Liver (tissue), 3 donors: ENCODE measurements around the gene PPP1R9A.

Experiments
- JUND ChIP-seq, 2 donors: IDR thresholded peaks; 2 replicates each; pipeline ENCODE4 v1.6.1; 2016; ENCODE audit warnings: antibody characterized with exemption in 2 of 2
- RAD21 ChIP-seq, 2 donors: IDR thresholded peaks; 2 replicates each; pipeline ENCODE4 v1.6.1; 2016; ENCODE audit warnings: antibody characterized with exemption in 2 of 2, mild to moderate bottlenecking in 2 of 2
- RXRA ChIP-seq, 2 donors: IDR thresholded peaks; 2 replicates each; pipeline ENCODE4 v1.6.1; 2017 to 2018; ENCODE audit warnings: antibody characterized with exemption in 2 of 2, mild to moderate bottlenecking in 1 of 2
- SP1 ChIP-seq: IDR thresholded peaks from 2 replicates; pipeline ENCODE4 v1.6.1; 2018; ENCODE audit warnings: antibody characterized with exemption, mild to moderate bottlenecking
- TAF1 ChIP-seq: conservative IDR thresholded peaks from 2 replicates; pipeline ENCODE4 v1.6.1; 2016; ENCODE audit warnings: antibody characterized with exemption, mild to moderate bottlenecking
- TF ChIP-seq, protein P1 (sequence below): fragments of 150-350 bp; IDR thresholded peaks from 2 replicates; pipeline ENCODE4 v1.5.1; 2017; ENCODE audit warnings: improper control_type of control experiment, low read depth, low read length; ENCODE audit not compliant: missing input control
- TF ChIP-seq, protein P2 (sequence below): IDR thresholded peaks from 2 replicates; pipeline ENCODE4 v1.6.1; 2016; ENCODE audit warnings: antibody characterized with exemption
- TF ChIP-seq, protein P3 (sequence below): IDR thresholded peaks from 2 replicates; pipeline ENCODE4 v1.6.1; 2016; ENCODE audit warnings: antibody characterized with exemption, mild to moderate bottlenecking
- TF ChIP-seq, protein P4 (sequence below): IDR thresholded peaks from 2 replicates; pipeline ENCODE4 v1.6.1; 2016; ENCODE audit warnings: antibody characterized with exemption
- TF ChIP-seq, protein P5 (sequence below): IDR thresholded peaks from 2 replicates; pipeline ENCODE4 v1.6.1; 2016; ENCODE audit warnings: antibody characterized with exemption
- donor health status: healthy.
- donor health status: healthy.

DNA sequence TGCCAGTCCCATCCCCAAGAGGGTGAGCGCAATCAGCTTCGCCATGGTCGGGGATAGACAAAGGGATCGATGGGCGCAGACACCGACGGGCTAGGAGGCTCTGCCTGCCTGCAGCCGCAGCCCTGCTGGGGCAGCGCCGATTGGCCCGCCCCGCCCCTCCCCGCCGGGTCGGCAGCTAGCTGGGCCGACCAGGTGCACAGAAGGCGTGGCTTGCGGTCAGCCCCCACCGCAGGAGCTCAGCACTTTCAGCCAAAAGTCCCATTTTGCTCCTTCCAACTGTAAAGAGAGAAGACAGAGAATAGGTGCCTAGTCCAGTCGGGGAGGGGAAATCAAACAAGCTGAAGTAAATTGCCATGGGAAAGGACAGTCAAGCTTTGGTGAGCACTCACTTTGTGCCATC is 417.0 kb downstream of the PPP1R9A start, which contains the start of gene PON1:
- TF ChIP-seq TAF1: peak; percentile 91
- TF ChIP-seq, protein P1, sequence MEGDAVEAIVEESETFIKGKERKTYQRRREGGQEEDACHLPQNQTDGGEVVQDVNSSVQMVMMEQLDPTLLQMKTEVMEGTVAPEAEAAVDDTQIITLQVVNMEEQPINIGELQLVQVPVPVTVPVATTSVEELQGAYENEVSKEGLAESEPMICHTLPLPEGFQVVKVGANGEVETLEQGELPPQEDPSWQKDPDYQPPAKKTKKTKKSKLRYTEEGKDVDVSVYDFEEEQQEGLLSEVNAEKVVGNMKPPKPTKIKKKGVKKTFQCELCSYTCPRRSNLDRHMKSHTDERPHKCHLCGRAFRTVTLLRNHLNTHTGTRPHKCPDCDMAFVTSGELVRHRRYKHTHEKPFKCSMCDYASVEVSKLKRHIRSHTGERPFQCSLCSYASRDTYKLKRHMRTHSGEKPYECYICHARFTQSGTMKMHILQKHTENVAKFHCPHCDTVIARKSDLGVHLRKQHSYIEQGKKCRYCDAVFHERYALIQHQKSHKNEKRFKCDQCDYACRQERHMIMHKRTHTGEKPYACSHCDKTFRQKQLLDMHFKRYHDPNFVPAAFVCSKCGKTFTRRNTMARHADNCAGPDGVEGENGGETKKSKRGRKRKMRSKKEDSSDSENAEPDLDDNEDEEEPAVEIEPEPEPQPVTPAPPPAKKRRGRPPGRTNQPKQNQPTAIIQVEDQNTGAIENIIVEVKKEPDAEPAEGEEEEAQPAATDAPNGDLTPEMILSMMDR: no peak
- TF ChIP-seq, protein P2, sequence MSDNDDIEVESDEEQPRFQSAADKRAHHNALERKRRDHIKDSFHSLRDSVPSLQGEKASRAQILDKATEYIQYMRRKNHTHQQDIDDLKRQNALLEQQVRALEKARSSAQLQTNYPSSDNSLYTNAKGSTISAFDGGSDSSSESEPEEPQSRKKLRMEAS: no peak
- TF ChIP-seq, protein P3, sequence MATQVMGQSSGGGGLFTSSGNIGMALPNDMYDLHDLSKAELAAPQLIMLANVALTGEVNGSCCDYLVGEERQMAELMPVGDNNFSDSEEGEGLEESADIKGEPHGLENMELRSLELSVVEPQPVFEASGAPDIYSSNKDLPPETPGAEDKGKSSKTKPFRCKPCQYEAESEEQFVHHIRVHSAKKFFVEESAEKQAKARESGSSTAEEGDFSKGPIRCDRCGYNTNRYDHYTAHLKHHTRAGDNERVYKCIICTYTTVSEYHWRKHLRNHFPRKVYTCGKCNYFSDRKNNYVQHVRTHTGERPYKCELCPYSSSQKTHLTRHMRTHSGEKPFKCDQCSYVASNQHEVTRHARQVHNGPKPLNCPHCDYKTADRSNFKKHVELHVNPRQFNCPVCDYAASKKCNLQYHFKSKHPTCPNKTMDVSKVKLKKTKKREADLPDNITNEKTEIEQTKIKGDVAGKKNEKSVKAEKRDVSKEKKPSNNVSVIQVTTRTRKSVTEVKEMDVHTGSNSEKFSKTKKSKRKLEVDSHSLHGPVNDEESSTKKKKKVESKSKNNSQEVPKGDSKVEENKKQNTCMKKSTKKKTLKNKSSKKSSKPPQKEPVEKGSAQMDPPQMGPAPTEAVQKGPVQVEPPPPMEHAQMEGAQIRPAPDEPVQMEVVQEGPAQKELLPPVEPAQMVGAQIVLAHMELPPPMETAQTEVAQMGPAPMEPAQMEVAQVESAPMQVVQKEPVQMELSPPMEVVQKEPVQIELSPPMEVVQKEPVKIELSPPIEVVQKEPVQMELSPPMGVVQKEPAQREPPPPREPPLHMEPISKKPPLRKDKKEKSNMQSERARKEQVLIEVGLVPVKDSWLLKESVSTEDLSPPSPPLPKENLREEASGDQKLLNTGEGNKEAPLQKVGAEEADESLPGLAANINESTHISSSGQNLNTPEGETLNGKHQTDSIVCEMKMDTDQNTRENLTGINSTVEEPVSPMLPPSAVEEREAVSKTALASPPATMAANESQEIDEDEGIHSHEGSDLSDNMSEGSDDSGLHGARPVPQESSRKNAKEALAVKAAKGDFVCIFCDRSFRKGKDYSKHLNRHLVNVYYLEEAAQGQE: no peak
- peak; percentile 60 for TF ChIP-seq SP1
- TF ChIP-seq JUND (IDR thresholded peaks at IDR 0.05): no peak
- TF ChIP-seq RAD21 (IDR thresholded peaks at IDR 0.05): peak; percentile 17 to 43
- TF ChIP-seq, protein P4, sequence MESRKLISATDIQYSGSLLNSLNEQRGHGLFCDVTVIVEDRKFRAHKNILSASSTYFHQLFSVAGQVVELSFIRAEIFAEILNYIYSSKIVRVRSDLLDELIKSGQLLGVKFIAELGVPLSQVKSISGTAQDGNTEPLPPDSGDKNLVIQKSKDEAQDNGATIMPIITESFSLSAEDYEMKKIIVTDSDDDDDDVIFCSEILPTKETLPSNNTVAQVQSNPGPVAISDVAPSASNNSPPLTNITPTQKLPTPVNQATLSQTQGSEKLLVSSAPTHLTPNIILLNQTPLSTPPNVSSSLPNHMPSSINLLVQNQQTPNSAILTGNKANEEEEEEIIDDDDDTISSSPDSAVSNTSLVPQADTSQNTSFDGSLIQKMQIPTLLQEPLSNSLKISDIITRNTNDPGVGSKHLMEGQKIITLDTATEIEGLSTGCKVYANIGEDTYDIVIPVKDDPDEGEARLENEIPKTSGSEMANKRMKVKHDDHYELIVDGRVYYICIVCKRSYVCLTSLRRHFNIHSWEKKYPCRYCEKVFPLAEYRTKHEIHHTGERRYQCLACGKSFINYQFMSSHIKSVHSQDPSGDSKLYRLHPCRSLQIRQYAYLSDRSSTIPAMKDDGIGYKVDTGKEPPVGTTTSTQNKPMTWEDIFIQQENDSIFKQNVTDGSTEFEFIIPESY: no peak
- TF ChIP-seq RXRA (IDR thresholded peaks at IDR 0.05): no peak
- TF ChIP-seq, protein P5, sequence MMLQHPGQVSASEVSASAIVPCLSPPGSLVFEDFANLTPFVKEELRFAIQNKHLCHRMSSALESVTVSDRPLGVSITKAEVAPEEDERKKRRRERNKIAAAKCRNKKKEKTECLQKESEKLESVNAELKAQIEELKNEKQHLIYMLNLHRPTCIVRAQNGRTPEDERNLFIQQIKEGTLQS: no peak
